Right hindlimb (tissue), 1 donor: ENCODE measurements around the gene RALY.
A peak's percentile ranks its signal among the peaks of the same experiment; 100 is the strongest.

Source experiments
- DNase-seq: peaks from one replicate; pipeline ENCODE4 v3.0.0-alpha.2; 2018

Gene RALY

DNA sequence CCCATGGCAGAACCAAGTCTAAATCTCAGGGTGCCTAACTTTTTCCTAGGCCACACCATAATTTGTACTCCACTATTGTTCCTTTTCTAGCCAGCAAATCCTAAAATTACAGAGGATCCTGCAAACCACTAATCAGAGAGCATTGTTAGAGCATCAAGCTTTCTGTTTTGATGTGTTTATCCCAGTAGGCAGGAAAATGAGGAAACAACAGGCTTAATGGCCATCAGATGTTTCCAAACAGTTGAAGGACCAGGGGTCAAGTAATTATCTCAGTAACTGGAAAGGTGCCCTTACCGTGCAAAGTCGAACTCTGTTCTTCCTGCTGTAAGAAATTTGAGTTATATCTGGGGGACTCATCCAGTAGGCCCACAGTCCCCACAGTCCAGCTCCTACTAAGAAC, 58.7 kb downstream of the RALY start:
- DNase-seq: no peak

DNA sequence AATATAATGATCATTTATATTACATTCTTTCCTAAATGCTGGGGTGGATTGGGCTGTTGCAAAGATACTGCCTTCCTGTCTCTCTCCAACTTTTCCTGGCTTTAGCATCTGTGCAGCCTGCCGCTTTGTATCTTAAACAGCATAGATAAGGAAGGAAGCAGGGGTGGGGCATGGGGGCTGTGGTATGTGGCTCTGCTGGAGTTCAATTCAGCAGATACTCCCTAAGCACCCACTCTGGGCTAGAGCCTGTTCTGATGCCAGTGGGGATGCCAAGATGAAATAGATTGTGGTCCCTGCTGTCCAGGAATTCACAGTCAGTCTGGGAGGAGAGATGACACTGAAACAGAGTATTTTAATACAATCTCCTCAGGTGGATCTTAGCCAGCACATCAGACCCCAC, 61.6 kb downstream of the RALY start:
- no peak for DNase-seq

DNA sequence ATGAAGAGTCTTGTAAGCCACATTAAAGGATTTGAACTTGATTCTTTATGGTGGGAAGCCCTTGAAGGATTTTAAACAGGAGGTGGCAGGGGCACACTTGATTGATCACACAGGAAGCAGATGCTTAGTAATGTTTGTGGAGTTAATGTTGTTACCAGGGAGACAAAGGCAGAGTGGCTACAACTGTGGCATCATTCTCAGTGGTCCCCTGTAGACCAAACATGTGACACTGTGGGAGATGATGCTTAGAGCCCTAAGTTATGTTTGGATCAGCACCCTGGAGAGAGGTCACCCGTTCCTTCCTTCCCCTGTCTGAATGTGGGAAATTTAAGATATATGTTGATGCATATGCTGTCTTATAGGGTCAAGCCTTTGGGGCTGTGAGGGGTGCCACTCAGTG, 65.1 kb downstream of the RALY start:
- no peak for DNase-seq

DNA sequence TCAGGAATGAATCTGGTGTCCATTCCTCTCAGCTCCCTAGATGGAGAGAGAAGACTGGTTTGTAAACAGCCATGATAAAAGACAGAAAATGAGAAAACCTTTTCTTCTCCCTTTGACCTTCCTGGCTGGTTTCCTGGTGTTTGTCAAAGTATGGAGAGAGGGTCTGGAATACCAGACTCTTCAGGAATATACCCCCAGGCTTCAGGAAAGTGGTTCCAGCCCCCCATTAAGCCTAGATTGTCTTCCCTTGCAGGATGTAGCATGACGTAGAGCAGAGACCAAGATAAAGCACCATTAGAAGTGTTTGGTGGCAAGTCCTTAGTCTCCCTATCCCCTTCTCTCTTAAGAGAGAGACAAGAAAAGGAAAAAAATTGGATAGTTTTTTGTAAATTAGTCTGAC, 67.3 kb downstream of the RALY start:
- no peak for DNase-seq

- DNase-seq: no peak
Measured at GRCh38 chr20:34061695-34062094, 68.0 kb downstream of the RALY start.

GRCh38 chr20:34062570-34063482, 69.1 kb downstream of the RALY start:
- no peak for DNase-seq

GRCh38 chr20:34064286-34064685, 70.6 kb downstream of the RALY start:
- no peak for DNase-seq

DNA sequence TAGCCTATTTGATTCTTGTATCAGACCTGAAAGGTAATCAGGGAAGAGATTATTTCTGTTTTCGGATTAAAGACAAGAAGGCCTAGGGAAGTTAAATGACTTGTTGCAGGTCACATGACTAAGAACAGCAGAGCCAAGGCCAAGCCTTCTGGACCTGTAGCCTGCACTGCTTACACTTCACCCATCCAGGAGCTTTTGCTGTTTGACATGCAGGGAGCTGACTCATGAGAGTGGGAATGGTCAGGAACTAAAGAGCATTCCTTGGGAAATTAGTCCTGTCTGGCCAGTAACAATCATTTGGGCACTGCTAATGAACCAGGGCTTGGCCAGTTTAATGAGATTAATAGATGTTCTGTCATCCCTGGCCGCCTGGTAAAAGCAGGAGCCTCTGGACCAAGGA, 71.5 kb downstream of the RALY start:
- no peak for DNase-seq

DNA sequence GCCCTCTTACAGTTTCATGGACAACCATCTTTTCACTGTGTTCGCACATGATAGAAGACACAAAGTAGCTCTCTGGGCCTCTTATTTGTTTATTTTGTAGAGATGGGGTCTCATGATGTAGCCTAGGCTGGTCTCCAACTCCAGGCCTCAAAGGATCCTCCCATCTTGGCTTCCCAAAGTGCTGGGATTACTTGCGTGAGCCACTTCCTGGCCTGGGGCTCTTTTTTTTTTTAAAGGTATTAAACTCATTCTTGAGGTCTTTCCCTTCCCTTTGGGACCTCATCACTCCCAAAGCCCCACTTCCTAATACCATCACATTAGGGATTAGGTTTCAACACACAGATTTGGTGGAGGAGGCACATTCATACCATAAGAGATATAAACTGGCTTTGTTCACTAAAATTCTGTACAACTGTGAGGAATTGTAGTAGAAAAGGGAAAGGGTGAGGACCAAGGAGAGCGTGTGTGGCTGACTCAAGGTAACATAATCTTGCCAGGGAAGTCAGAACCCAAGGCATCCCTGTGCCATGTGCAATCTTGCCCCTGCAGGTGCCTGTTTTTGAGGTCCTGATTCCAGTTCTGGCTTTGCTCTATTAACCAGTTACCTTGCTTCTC, 72.9 kb downstream of the RALY start:
- peak; percentile 49 for DNase-seq

DNA sequence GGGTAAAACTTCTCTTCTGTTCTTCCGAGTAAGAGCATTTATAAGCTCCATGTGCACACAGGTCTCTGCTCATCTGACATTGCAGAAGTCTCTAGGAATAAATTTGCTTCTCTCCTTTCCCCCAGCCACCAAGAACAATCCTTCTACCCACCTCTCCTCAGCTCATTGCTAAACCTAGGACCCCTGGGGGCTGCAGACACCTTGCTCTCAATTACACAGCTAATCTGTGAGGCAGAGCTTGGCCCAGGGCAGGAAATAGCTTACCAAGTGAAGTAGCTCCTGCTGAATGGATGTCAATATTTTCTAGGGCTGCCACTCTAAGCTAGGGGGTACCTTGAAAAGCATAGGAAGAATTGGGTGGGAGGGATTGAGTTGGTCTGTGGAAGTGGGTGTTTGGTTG, 74.3 kb downstream of the RALY start:
- no peak for DNase-seq

GRCh38 chr20:34069341-34070078, 75.8 kb downstream of the RALY start:
- peak; percentile 82 for DNase-seq

- no peak for DNase-seq
Measured at GRCh38 chr20:34070079-34070439, 76.3 kb downstream of the RALY start.

DNA sequence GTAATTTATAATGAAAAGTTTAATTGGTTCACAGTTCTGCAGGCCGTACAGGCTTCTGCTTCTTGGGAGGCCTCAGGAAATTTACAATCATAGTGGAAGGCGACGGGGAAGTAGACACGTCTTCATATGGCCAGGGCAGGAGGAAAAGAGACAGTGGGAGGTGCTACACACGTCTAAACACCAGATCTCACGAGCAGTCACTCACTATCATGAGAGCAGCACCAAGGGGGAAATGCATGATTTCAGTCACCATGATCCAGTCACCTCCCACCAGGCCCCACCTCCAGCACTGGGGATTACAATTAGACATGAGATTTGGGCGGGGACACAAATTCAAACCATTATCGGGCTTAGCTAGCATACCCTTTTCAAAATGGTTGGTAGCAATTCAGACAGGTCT, 77.1 kb downstream of the RALY start:
- DNase-seq: no peak

GRCh38 chr20:34072076-34072475, 78.4 kb downstream of the RALY start:
- no peak for DNase-seq

DNA sequence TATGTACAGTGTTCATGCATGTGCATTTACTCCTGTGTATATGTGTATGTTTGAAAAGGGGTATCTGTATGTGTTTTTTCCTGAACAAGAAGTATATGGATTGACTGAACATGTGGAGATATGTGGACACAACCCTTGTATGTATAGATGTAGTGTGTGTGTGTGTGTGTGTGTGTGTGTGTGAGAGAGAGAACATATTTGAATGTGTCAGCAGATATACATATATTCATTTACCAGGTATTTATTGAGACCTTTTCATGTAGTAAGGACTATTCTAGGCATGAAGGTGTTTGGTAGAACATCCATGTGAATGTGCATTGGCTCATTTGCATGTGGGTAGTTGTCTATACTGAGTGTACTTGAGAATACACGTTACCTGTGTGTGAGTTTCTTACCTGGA, 79.1 kb downstream of the RALY start:
- DNase-seq: no peak

GRCh38 chr20:34074101-34074760, 80.5 kb downstream of the RALY start:
- DNase-seq: no peak

DNA sequence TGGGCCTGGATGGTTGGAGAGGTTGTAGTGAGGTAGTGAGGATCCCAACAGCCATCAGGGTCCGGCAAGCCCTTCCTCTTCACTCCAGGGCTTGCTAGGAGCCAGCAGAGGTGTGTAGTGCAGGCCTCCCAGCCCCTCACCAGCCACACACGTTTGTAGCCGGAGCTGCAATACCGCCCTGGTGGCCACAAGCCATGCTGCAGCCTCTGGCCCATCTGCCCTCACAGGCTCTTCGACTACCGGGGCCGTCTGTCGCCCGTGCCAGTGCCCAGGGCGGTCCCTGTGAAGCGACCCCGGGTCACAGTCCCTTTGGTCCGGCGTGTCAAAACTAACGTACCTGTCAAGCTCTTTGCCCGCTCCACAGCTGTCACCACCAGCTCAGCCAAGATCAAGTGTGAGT, 81.9 kb downstream of the RALY start:
- no peak for DNase-seq

- DNase-seq: no peak
Measured at GRCh38 chr20:34076952-34077351, 83.2 kb downstream of the RALY start.

DNA sequence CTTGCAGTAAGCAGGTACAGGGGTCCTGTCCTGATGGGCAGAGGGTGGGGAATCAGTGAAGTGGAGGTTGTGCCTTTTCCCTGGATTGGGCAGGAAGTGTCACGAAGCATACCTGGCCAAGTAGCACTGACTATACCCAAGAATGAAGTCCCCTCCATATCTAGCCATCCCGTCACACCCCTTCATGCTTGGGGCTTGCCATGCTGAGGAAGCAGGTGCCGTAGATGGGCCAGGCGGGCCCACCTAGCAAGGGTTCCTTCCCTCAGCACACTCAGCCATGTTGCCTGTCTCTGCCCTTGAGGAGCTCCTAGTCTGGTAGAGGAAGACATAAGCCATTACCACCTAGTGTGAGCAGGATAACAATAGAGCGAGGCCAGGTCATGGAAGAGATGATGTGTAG, 84.8 kb downstream of the RALY start:
- DNase-seq: no peak

DNA sequence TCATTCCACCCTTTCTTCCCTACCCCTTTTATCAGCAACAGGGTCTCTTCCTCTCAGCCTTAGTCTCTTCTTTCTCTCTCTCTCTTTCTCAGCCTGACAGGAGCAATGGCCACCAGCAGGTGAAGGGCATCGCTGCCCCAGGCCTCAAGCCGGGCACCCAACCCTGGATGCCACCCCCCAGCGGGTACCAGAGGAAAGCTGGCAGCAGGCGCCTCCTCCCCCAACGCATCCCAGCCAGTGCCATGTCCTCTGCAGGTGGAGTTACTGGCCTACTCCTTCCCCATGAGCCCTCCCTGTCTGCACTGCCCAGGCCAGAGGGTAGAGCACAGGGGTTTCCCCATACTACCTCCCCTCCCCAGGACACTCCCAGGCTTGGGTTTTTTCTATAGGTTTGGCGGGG, 86.1 kb downstream of the RALY start:
- DNase-seq: no peak

DNA sequence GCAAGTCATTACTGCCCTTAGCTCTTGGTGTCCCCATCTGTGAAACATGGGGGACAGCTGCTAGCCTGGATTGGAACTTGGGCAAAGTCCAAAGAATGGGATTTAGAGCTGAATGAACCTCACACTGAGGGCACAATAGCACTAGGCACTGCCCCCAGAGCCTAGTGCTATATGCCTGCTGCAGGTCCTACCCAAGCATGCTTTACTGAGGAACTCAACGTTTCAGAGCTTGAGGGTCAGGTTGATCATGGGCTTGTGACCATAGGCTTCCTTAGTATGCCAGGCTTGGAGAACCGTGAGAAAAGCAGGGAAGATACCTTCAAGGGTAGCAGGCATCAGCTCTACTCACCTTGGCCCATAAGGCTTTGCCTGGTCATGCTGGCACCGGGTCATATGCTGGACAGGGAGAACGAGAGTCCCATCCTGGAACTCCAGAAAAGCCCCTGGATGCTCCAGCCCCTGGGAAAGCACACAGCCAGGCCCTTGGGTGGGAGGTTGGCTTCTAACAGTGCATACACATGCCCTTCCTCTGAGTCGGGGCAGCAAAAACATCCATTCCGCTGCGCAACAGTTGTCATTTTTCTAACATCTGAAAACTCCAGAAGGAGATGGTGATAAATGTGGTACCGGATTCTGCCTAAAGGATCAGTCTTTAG, 88.6 kb downstream of the RALY start:
- no peak for DNase-seq

- peak; percentile 41 for DNase-seq
Measured at GRCh38 chr20:34083137-34083536, 89.4 kb downstream of the RALY start.

GRCh38 chr20:34083781-34084180, 90.1 kb downstream of the RALY start:
- DNase-seq: no peak
